Measurements from ENCODE around the gene FCHSD1.

FCHSD1 gene

DNA sequence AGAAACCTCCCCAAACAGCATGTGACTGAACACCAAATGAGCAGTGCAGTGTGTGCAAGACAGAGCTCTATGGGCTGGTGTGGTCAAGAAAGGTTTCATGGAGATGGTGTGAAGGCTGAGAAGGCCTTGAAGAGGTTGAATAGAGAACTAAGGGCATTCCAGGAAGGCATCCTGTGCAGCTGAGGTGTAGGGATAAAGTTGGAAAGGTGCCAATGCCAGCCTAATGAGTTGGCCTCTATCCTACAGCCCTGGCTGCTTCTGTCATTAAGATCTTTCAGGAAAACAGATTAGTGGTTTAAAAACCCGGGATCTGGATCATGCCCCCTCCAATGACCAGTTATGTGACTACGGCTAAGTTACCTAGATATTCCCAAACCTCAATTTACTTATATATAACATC, 18.6 kb downstream of the FCHSD1 start:
- H3K4me3 ChIP-seq (ENCODE audit: low read depth in 1 of 2, low read length in 2 of 2): no peak overlapping the region
- H3K79me2 ChIP-seq (ENCODE audit: insufficient read depth, low read length): peaks cover 66% of the 10 kb centered on the region
- ATAC-seq (ENCODE audit: insufficient read depth, low read depth) (no peak), DNase-seq (no peak)
- peaks cover 36% of the 10 kb centered on the region for H3K4me1 ChIP-seq (ENCODE audit: insufficient read depth, low read length)
- peaks cover 26% of the 10 kb centered on the region for H4K20me1 ChIP-seq (ENCODE audit: insufficient read depth, low read length)
- no peak overlapping the region; the same call in 1 of the 2 replicates for H3K27ac ChIP-seq (ENCODE audit: low read length)
- no peak for TF ChIP-seq EZH2 (IDR thresholded peaks at IDR 0.05; ENCODE audit: borderline replicate concordance, low read depth, low read length, severe bottlenecking)
- TF ChIP-seq, protein P1, sequence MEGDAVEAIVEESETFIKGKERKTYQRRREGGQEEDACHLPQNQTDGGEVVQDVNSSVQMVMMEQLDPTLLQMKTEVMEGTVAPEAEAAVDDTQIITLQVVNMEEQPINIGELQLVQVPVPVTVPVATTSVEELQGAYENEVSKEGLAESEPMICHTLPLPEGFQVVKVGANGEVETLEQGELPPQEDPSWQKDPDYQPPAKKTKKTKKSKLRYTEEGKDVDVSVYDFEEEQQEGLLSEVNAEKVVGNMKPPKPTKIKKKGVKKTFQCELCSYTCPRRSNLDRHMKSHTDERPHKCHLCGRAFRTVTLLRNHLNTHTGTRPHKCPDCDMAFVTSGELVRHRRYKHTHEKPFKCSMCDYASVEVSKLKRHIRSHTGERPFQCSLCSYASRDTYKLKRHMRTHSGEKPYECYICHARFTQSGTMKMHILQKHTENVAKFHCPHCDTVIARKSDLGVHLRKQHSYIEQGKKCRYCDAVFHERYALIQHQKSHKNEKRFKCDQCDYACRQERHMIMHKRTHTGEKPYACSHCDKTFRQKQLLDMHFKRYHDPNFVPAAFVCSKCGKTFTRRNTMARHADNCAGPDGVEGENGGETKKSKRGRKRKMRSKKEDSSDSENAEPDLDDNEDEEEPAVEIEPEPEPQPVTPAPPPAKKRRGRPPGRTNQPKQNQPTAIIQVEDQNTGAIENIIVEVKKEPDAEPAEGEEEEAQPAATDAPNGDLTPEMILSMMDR (IDR thresholded peaks at IDR 0.05; ENCODE audit: borderline replicate concordance, extremely low read depth, low read length, poor library complexity, severe bottlenecking): no peak
- peaks cover 56% of the 10 kb centered on the region for H3K36me3 ChIP-seq (ENCODE audit: insufficient read depth, low read length)
- no peaks in the 10 kb centered on the region for H3K27me3 ChIP-seq (ENCODE audit: insufficient read depth, low read length, poor library complexity)
- H3K9ac ChIP-seq (ENCODE audit: low read depth, low read length): no peak overlapping the region
- H3K4me2 ChIP-seq (ENCODE audit: insufficient read depth, low read length): no peak overlapping the region
- H3K9me3 ChIP-seq (ENCODE audit: insufficient read depth, low read length, severe bottlenecking): no peaks in the 10 kb centered on the region
- no peak overlapping the region for H2AFZ ChIP-seq (ENCODE audit: low read depth, low read length)

GRCh38 chr5:141630570-141631140, 20.6 kb downstream of the FCHSD1 start:
- H3K9ac ChIP-seq (ENCODE audit: low read depth, low read length): no peak overlapping the region
- ATAC-seq (ENCODE audit: insufficient read depth, low read depth) (no peak), DNase-seq (no peak)
- H3K4me1 ChIP-seq (ENCODE audit: insufficient read depth, low read length): peaks cover 25% of the 10 kb centered on the region
- no peak overlapping the region for H3K27ac ChIP-seq (ENCODE audit: low read length)
- H3K36me3 ChIP-seq (ENCODE audit: insufficient read depth, low read length): peaks cover 69% of the 10 kb centered on the region
- TF ChIP-seq EZH2 (IDR thresholded peaks at IDR 0.05; ENCODE audit: borderline replicate concordance, low read depth, low read length, severe bottlenecking): no peak
- TF ChIP-seq, protein P1 (IDR thresholded peaks at IDR 0.05; ENCODE audit: borderline replicate concordance, extremely low read depth, low read length, poor library complexity, severe bottlenecking): no peak
- H3K4me3 ChIP-seq (ENCODE audit: low read depth in 1 of 2, low read length in 2 of 2): no peak overlapping the region
- no peaks in the 10 kb centered on the region for H3K27me3 ChIP-seq (ENCODE audit: insufficient read depth, low read length, poor library complexity)
- peaks cover 56% of the 10 kb centered on the region for H3K79me2 ChIP-seq (ENCODE audit: insufficient read depth, low read length)
- H4K20me1 ChIP-seq (ENCODE audit: insufficient read depth, low read length): peaks cover 17% of the 10 kb centered on the region; the same call in 1 of the 2 replicates
- H3K9me3 ChIP-seq (ENCODE audit: insufficient read depth, low read length, severe bottlenecking): no peaks in the 10 kb centered on the region
- no peak overlapping the region for H3K4me2 ChIP-seq (ENCODE audit: insufficient read depth, low read length)
- no peak overlapping the region for H2AFZ ChIP-seq (ENCODE audit: low read depth, low read length)

DNA sequence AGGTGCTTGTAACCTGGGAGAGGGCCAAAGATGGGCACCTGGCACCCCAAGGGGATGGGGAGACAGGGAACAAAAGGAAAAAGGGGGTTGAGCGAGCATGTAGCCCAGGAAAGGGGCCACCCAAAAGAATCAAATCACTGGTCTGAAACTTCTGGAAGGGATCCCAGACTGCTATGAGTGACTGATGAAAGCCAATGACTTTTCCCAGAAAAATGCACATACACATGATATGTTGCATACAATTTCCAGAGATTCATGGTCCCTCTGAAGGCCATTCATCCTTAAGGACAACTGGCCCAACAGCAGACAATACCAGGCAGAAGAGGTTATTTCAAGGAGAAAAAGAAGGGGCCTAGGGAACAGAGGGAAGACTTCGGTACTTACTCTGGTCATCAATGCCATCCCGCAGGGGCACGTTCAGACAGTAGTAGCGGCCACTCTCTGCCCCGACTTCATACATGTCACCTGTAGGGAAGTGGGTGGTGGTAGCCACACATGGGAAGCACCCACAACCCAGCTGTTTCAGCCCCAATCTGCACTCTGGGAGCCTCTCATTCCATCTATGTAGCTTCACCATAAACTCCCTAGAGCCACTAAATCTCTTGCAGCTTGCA, 22.9 kb downstream of the FCHSD1 start:
- Histone ChIP-seq H4K20me1 (ENCODE audit: insufficient read depth, low read length) (peaks cover 9% of the 10 kb centered on the region; the same call in 1 of the 2 replicates), H3K4me3 (ENCODE audit: low read depth in 1 of 2, low read length in 2 of 2) (no peak overlapping the region), H3K9me3 (ENCODE audit: insufficient read depth, low read length, severe bottlenecking) (no peaks in the 10 kb centered on the region), H3K36me3 (ENCODE audit: insufficient read depth, low read length) (peaks cover 74% of the 10 kb centered on the region), H3K4me1 (ENCODE audit: insufficient read depth, low read length) (peaks cover 6% of the 10 kb centered on the region; the same call in 1 of the 2 replicates), H3K27ac (ENCODE audit: low read length) (no peak overlapping the region), H3K27me3 (ENCODE audit: insufficient read depth, low read length, poor library complexity) (no peaks in the 10 kb centered on the region), H3K4me2 (ENCODE audit: insufficient read depth, low read length) (no peak overlapping the region), H3K9ac (ENCODE audit: low read depth, low read length) (no peak overlapping the region), H3K79me2 (ENCODE audit: insufficient read depth, low read length) (peaks cover 34% of the 10 kb centered on the region), H2AFZ (ENCODE audit: low read depth, low read length) (no peak overlapping the region)
- DNase-seq (no peak), ATAC-seq (ENCODE audit: insufficient read depth, low read depth) (no peak)
- no peak for TF ChIP-seq EZH2 (IDR thresholded peaks at IDR 0.05; ENCODE audit: borderline replicate concordance, low read depth, low read length, severe bottlenecking)
- TF ChIP-seq, protein P1 (IDR thresholded peaks at IDR 0.05; ENCODE audit: borderline replicate concordance, extremely low read depth, low read length, poor library complexity, severe bottlenecking): no peak
